SU-DHL-6 (cell line): ENCODE data around the gene LEF1.

Experiments
- CTCF ChIP-seq: fragments of 200-600 bp; sonication (generic); IDR thresholded peaks from one replicate; pipeline ENCODE4 v1.5.1; 2017; ENCODE audit warnings: antibody characterized with exemption, mild to moderate bottlenecking, low read length, moderate library complexity; ENCODE audit not compliant: insufficient read depth, poor library complexity, severe bottlenecking
- EZH2phosphoT487 ChIP-seq: fragments of 200-600 bp; sonication (generic), shearing (Covaris generic); conservative IDR thresholded peaks from 2 replicates; pipeline ENCODE4 v1.6.1; 2018; ENCODE audit warnings: mild to moderate bottlenecking, antibody characterized with exemption, low read length, moderate library complexity, mixed read lengths

DNA sequence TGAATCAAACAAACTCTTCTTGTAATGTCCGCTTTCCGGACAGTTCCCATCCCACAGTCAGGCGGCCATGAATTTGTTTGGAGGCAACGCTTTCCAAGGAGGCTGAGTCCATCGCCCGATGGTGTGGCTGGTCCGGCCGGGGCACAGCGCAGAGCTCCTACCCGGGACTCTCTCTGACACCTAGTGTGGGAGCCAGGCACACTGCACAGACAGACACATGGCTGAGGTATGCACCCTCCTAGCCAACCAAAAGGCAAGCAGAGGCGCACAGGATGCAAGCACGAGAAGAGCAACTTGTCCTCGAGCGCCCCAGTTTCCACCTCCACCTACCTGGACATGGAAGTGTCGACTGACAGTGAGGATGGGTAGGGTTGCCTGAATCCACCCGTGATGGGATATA lies 87.5 kb downstream of the LEF1 start:
- TF ChIP-seq CTCF = no peak
- TF ChIP-seq EZH2phosphoT487 = no peak
